Epidermal melanocyte (primary cell): ENCODE data around the gene CAPNS1.
"Not testable (repeated sequence)": the region's sequence is repeated elsewhere in the genome, so short reads cannot be mapped to it uniquely, and the experiment has no call there.

Experiments
- DNase-seq: peaks from one replicate; pipeline ENCODE4 v3.0.0; 2011; ENCODE audit warnings: low spot score; ENCODE audit not compliant: insufficient read length

The CAPNS1 gene

DNA sequence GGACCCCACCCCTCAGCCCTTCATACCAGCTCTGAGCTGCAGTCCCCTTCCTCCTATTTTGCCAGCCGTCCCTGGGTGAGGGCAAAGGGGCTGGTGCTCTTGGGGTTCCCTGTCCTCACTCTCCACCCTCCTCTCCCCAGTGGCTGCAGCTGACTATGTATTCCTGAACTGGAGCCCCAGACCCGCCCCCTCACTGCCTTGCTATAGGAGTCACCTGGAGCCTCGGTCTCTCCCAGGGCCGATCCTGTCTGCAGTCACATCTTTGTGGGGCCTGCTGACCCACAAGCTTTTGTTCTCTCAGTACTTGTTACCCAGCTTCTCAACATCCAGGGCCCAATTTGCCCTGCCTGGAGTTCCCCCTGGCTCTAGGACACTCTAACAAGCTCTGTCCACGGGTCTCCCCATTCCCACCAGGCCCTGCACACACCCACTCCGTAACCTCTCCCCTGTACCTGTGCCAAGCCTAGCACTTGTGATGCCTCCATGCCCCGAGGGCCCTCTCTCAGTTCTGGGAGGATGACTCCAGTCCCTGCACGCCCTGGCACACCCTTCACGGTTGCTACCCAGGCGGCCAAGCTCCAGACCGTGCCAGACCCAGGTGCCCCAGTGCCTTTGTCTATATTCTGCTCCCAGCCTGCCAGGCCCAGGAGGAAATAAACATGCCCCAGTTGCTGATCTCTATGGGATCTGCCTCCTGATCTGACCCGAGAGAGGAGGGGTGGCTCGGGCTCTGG is 10.0 kb downstream of the CAPNS1 start:
- DNase-seq, result no peak

DNA sequence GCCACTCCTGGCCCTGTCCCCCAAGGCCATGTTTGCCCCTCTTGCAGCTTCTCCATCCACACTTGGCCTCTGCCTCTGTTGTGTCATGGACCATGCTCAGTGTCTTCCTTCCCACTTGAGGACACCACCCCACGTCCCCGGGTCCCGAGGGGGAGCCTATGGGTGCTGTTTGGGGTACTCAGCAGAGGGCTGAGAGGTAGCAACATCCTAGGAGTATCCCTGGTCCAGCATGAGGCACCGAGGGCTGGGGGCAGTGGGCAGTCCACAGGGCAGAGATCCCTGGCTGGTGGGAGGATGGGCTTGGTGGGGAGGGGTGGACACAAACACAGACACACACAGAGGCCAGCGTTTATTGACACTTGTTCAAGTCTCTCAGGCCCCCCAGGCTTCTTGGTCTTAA is 10.7 kb downstream of the CAPNS1 start:
- DNase-seq, result no peak

DNA sequence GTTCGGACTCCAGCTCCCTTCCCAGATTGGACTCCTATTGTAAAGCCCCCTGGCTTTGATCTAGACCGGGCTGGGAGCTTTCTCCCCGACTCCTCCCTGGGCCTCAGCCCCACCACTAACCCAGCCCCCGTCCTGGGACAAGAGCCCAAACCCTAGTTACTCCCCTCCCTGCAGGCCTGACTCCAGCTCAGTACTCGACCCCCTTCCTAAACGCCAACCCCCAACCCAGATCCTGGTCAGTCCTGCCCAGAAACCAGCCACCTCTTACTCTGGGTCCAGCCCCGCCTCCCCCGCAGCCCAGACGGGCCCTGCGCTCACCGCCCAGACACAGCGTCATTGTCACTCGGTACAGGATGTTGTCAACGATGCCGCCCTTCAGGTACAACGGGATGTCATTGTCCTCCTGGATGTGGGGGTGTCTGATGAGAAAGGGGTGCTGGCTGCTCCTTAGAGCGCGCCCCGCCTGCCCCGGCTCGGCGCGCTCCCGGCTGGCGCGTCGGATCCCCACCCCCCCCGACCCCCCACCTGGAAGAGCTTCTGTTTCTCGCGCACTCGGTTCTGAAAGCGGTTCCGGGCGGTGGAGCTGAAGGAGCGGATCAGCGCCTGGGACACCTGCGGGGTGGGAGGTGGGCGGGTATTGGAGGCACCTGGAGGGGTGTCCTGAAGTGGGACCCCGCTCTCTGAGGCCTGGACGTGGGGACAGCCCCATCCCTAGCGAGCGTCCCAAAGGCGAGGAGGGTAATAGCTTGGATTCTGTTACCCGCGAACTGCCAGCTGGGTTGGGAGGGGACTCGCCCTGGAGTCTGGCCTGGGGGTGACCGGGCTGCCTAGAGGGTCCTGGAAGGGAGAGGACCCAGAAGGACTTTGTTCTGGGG is 11.5 kb downstream of the CAPNS1 start:
- no peak for DNase-seq

DNA sequence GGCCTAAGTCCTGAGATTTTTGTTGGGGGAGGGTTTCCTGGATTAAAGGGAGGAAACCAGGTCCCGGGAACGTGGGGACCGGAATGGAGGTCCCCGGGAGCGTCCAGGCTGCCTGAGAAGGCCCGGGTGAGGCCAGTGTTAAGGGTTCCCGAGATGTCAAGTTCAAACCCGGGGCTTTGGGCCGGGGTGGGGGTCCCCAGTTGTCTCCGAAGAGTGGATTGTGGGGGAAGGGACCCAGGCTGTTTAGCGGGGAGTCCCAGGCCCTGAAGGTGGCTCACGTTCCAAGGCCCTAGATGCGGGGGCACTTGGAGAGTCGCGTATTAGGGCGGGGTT is 12.1 kb downstream of the CAPNS1 start:
- DNase-seq, result no peak

DNA sequence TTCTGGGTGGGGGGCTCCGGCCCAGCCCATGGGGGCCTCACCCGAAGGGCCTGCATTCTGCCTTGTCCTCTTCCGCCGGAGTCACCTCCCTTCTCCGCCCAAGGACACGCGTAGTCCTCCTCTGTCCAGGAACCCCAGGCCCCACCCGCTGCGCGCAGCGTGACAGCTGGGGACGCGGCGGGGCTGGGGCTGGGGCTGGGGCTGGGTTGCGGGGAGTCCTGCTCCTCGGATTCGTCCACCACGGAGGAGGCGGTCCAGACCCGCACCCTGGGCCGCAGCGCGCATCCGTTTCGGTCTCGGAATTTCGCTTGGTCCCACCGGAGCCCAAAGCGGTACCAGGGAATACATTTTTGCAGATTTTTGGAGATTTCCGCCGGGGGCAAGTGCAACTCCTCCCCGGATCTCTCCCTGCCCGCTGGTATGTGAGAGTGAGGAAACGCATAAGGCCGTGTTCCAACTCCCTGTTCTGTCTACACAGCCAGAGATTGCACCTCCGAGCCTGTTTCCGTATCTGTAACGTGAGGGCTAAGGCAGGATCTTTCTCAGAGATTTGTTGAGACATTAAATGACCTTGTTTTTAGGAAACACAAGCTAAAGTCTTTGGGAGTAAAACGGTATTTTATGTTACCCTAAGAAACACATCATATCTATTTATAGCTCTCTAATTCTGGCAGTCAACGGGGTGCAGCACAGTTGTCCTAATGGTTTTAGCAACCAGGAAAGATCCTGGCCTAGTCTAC is 12.7 kb downstream of the CAPNS1 start, which contains the start of gene COX7A1:
Gene COX7A1, minus strand, starts transcription at position 96 of the 740 bp plus-strand sequence. Its CDS starts 40 bp downstream, at position 56.
- peak; percentile 62 for DNase-seq

DNA sequence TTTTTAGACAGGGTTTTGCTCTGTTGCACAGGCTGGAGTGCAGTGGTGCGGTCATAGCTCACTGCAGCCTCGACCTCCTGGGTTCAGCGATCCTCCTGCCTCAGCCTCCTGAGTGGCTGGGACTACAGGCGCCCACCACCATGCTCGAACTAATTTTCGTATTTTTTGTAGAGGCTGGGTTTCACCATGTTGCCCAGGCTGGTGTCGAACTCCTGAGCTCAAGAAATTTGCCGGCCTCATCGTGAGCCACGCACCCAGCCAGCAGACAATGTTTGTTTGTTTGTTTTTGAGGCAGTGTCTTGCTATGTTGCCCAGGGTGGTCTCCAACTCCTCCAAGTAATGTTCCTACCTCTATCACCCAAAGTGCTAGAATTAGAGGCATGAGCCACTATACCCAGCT is 13.3 kb downstream of the CAPNS1 start:
- no peak for DNase-seq

DNA sequence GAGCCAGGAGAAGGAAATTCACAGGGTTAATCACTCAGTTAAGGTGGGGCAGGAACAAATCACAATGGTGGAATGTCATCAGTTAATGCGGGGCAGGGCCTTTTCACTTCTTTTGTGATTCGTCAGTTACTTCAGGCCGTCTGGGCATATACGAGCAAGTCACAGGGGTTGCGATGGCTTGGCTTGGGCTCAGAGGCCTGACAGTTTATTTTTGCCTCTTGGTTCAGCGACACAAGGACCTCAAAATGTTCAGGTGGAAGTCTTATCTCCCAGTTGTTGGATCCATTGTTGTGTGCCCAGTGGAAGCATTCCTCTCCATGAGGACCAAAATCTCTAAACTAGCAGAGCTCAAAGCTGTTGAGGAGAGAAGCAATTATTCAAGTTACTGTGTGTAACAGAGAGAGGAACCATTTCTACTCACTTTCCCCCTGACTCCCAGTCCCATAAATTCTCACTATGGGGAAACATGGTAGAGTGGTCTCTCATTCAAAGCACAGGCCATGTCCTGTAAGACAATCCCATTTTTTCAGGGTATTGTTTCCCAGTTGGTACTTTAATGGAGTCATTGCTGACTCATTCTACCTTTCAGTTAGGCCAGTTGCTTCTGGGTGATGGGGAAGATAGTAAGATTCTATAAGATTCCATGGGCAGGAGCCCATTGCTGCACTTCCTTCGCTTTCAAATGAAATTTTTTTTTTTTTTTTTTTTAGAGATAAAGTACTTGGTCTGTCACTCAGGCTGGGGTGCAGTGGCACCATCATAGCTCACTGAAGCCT is 21.1 kb downstream of the CAPNS1 start:
- no peak for DNase-seq

DNA sequence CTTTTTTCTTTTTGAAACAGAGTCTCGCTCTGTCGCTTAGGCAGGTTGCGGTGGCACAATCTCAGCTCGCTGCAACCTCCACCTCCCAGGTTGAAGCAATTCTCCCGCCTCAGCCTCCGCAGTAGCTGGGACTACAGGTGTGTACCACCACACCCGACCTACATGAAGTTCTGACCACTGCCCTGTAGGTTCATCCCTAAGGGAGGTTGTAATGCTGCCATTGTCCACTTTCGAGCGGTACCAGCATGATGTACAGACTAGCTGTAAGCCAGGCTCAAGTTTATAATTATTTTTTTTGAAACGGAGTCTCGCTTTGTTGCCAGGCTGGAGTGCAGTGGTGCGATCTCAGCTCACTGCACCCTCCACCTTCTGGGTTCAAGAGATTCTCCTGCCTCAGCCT is 23.9 kb downstream of the CAPNS1 start:
- DNase-seq, result no peak

DNA sequence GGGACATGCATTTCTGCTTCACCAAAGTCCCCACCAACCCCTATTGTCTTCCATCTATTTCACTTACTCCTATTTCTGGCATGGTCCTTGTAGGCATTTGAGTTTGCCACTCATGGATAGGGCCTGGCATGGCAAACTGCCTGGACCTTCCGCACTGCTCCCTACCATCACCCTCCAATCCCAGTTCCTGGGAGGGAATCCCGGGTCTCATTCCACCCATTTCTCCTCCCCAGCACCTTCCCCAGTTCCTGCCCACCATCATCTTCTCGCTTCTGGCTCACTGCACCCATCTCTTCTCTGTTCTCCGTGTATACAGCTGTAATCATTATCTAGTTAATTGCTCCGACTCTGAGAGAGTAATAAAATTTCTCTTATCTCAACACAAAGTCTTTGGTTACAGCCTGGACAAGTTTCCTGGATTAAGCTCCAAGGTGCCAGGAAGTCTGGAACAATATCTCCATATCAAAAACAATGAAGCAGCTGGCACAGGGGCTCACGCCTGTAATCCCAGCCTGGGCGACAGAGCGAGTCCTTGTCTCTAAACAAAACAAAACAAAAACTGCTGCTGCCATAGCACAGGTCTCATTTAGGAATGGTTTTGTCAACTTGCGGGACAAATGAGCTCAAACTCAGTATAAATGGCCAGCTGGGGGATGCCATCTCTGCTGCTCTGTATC is 29.4 kb downstream of the CAPNS1 start:
- no peak for DNase-seq

DNA sequence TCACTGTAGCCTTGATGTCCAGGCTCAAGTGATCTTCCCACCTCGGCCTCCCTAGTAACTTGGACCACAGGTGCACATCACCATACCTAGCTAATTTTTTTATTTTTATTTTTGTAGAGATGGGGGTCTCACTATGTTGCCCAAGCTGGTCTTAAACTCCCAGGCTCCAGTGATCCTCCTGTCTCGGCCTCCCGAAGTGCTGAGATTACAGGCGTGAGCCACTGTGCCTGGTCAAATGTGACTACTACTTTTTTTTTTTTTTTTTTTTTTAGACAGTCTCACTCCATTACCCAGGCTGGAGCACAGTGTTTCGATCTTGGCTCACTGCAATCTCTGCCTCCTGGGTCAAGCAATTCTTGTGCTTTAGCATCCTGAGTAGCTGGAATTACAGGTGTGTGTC is 33.0 kb downstream of the CAPNS1 start:
- no peak for DNase-seq

DNA sequence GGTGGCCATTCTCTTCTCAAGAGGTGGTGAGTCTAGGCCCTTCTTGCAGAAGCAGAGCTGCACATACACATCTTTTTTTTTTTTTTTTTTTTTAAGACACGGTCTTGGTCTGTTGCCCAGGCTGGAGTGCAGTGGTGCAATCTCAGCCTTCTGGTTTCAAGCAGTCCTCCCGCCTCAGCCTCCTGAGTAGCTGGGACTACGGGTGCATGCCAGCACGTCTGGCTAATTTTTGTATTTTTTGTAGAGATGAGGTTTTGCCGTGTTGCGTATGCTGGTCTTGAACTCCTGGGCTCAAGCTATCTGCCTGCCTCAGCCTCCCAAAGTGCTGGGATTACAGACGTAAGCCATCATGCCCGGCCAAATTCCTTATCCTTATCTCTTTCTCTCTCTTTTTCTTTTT is 34.0 kb downstream of the CAPNS1 start:
- DNase-seq, result not testable (repeated sequence)

DNA sequence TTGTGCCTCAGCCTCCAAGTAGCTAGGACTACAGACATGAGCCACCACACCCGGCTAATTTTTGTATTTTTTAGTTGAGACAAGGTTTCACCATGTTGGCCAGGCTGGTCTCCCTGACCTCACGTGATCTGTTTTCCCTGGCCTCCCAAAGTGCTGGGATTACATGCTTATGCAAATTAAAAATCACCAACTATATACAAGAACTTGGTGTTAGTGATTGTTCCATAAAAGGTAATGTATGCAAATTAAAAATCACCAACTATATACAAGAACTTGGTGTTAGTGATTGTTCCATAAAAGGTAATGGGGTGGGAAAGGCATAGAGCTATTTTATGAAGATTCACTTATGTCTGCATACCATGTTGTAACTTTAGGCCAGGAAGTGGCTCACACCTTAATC is 39.2 kb downstream of the CAPNS1 start:
- DNase-seq, result not testable (repeated sequence)

DNA sequence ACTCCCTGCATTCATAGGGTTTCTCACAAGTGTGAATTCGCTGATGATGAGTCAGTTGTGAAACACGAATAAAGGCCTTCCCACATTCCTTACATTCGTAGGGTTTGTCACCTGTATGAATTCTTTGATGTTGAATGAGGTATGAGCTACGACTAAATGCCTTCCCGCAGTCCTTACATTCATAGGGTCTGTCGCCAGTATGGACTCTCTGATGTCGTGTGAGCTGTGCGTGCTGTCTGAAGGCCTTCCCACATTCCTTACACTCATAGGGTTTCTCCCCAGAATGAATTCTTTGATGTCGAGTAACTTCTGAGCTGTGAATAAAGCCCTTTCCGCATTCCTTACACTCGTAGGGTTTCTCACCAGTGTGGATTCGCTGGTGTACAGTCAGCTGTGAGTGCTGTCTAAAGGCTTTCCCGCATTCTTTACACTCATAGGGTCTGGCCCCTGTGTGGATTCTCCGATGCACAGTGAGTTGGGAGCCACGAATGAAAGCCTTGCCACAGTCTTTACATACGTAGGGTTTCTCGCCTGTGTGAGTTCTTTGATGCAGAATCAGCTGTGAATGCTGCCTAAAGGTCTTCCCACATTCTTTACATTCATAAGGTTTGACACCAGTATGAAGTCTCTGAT is 42.9 kb downstream of the CAPNS1 start:
- DNase-seq, result no peak

DNA sequence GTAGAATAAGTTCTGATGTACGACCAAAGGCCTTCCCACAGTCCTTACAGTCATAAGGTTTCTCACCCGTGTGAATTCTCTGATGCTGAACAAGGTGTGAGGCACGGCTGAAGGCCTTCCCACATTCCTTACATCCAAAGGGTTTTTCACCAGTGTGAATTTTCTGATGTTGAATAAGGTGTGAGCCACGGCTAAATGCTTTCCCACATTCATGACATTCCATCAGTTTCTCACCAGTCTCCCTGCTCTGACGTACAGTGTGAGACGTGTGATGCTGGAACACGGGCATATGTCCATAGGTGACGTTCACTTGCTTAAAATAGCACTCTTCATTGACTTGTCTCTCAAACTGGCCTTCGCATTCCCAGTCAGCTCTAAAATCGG is 43.4 kb downstream of the CAPNS1 start:
- no peak for DNase-seq

DNA sequence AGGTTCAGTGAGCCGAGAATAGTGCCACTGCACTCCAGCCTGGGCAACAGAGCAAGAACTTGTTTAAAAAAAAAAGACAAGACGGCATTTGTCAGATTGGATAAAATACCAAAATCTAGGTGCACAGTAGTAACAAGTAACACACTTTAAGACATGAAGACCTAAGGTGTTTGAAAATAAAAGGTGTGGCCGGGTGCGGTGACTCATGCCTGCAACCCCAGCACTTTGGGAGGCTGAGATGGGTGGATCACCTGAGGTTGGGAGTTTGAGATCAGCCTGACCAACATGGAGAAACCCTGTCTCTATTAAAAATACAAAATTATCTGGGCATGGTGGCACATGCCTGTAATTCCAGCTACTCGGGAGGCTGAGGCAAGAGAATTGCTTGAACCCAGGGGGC is 46.9 kb downstream of the CAPNS1 start:
- not testable (repeated sequence) for DNase-seq

DNA sequence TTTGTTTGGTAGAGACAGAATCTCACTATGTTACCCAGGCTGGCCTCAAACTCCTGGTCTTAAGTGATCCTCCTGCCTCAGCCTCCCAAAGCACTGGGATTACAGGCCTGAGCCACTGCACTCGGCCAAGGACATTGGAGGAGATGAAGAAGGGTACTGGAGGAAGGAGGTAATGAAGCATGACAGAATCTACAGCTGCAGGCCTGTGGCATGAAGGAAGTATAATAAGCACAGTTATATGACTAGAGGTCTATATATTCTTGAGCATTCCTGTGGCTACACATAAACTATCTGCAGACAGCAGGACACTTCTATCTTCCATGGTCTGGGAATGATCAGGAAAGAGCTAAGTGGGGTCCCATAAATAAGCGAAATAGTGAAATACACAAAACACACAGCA is 56.4 kb downstream of the CAPNS1 start:
- DNase-seq, result no peak

DNA sequence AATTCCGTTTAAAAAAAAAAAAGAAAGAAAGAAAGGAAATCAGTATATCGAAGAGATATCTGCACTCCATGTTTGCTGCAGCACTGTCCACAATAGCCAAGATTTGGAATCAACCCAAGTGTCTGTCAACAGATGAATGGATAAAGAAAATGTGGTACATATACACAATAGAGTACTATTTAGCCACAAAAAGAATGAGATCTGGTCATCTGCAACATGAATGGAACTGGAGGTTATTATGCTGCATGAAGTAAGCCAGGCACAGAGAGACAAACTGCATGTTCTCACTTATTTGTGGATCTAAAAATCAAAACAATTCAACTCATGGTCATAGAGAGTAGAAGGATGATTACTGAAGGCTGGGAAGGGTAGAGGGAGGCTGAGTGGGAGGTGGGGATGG is 58.3 kb downstream of the CAPNS1 start:
- DNase-seq, result no peak
